ENCODE results near the gene TXNRD1.
"Not testable (repeated sequence)": the region's sequence is repeated elsewhere in the genome, so short reads cannot be mapped to it uniquely, and the experiment has no call there.

Gene TXNRD1

DNA sequence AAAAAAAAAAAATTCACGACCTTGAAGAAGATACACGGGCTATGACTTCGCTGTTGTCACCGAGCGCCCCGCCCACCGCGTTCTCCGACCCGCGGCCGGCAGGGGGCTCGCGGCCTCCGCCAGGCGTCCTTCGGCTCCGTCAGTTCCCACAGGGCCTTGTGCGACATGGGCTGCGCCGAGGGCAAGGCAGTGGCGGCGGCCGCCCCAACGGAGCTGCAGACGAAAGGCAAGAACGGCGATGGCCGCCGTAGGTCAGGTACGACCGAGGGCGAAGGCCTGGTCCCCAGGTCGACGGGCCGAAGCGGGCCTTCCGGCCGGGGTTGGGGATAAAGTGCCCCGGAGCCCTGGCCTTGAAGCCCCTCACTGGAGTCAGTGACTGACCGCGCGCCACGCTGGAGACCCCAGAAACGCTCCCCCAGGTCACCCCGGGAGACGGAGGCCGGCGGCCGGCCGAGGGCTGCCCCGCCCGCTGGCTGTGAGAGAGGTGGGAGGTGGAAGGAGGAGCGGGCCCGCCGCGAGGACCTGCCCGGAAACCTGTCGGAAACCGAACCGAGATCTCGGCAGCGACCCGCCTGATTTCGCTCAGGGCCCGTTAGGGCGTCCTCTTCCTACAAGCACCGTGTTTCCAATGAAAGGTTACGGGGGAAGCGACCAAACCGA, at the start of gene TXNRD1:
Gene TXNRD1, plus strand, starts transcription at position 142 of the 660 bp plus-strand sequence. Its CDS starts 24 bp downstream, at position 166.
- DNase-seq, result no peak

DNA sequence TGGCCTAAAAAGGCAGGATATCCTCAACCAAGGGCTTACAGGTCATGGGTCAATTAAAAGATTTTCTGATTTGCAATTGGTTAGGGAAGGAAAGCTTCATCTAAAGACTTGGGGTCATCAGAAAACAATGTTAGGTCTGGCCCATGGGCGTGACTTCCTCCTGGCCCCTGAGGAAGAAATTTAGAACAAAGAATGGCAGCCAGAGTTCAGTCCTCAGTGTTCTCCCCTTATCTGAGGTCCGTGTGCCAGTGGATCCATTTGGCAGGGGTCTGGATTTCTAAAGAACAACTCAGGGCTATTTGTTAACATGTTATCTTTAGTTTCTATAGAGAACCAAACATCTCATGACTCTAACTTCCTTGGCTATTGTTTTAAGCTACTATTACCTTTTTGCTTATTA, 49.8 kb upstream of the TXNRD1 start:
- DNase-seq, result no peak

DNA sequence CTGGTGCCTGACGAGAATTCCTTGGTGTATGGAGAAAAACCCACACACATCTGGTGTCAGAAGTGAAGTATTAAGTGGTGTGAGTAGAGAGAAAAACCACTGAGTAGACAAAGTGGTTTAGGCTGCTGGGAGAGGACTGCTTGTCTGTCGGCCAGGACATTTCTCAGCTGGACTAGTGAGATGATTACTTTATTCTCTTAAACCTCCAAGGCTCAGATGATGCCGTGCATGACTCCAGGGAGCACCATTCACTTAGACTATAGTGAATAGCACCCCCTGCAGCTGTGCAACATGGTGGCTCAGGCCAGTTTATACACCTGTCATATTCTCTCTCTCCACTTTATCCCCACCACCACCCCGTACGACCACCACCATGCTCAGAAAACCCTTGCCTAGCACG, 49.1 kb upstream of the TXNRD1 start:
- DNase-seq, result no peak

DNA sequence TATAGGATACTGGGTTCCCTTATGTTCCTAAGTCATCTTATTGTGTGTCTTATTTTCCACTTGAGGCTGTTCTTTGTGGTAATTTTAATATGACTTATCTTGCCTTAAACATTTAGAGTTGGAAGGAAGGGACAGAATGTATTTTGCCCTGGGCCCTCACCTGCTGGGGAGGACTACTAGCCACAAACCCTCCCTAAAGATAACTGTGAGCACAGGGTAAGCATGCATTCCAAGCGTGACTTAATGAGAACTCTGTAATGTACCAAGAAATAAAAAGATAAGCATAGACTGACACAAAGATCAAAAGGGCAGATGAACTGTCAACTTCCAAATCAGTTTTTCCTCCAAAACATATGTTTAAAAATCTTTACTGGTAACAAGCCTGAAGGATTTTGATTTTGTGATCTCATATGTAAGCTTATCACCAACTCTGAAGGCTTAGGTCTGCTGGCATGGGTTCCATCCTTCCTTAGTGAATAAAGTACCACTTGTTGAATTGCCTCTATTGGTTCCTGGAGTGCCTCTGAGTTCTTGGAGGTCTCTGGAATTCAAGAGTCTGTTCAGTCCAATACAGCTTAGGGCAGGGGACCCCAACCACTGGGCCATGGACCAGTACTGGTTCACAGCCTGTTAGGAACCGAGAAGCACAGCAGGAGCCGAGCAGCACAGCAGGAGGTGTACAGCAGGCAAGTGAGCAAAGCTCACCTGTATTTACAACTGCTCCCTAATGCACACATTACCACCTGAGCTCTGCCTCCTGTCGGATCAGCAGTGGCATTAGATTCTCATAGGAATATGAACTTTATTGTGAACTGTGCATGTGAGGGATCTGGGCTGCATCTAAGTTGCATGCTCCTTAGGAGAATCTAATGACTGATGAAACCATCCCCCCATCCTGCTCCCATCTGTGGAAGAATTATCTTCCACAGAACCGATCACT, 47.8 kb upstream of the TXNRD1 start:
- no peak for DNase-seq

DNA sequence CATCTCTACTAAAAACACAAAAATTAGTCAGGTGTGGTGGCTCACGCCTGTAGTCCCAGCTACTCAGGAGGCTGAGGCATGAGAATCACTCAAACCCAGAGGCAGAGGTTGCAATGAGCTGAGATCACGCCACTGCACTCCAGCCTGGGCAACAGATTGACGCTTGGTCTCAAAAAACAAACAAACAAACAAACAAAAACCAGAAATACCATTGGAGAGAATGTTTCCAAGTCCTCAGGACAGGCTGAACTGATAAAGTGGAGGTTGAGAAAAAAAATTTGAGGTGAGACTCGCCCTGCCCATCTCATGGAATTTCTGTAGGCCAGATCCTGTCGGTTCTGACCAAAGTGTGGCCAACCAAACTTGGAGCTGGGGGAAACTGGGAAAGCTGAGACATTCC, 47.0 kb upstream of the TXNRD1 start:
- DNase-seq, result no peak

DNA sequence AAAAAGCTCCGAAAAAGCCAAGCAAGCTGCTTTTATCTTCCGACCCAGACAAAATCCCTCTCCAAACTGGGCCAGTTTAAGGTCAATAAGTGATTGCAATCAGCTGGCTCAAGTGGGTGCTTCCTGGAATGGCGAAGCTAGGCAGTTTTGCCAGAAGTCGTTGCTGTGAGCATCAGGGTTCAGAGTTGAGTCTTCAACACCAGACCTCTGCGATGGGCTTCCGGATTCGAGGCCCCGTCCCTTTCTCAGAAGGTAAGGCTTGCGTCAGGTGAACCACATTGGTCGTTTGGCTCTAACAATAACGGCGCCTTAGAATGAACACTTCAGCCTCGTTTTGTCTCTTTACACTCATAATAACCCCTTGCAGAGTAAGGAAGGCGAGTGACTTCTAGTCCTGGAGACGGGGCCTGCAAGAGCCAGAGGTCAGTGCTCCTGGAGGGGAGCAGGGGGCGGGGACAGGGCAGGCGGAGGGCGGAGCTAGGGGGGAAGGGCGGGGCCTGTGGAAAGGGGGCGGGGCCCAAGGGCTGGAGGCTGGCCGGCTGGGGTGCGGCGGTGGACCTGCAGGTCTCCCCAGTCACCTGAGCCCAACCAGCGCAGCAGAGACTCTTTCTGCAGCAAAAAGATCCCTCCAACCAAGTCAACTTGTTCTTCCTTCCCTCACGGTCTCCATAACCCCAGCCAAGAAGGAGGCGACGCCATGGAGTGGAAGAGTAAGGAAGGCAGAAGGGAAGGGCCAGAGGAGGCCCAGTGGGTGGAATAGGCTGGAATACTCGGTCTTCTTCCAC, 43.6 kb upstream of the TXNRD1 start:
- DNase-seq, result no peak

DNA sequence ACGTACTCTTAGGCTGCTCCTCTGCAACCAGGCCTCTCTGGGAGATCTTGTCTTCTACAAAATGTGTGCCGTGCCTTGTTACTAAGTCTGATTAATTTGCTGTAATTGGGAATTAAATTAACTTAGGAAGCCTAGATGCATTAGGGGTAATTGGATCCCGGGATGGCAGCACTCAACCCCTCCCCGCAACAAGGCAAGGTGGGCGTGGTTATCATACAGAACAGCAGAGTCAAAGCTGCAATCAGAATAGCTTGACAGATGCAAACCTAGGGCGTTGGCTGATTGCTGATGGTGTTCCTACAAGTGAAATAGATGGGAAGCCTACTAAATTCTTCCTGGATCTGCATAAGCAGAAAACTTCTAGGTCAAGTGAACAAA, 43.0 kb upstream of the TXNRD1 start:
- DNase-seq, result no peak

DNA sequence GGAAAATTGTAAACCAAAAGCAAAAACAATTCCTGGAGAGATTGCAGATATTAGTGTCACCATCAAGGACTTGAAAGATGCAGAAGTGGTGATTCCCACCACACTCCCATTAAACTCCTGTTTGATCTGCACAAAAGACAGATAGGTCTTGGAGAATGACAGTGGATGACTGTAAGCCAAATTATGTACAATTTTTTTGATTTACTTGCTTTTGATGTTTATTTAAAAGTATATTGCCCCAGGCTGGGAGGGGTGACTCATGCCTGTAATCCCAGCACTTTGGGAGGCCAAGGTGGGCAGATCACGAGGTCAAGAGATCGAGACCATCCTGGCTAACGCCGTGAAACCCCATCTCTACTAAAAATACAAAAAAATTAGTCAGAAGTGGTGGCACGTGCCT, 41.8 kb upstream of the TXNRD1 start:
- DNase-seq, result not testable (repeated sequence)

DNA sequence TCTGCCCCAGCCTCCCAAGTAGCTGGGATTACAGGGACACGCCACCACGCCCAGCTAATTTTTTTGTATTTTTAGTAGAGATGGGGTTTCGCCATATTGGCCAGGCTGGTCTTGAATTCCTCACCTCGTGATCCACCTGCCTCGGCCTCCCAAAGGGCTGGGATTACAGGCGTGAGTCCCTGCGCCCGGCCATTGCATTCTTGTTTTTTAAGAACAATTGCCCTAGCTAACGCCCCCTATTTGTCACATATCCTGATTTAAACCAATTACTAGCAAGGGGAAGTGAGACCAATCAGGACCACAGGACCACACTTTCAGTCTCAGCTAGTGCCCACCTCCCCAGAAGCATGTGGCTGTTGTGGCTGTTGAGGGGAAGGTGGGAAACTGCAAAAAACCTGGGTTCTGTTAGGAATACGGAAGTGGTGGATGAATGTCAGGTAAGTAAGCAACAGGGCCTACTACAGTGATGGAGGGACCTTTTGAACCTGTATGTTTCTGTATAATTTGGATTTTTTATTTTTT, 39.8 kb upstream of the TXNRD1 start:
- DNase-seq, result no peak

DNA sequence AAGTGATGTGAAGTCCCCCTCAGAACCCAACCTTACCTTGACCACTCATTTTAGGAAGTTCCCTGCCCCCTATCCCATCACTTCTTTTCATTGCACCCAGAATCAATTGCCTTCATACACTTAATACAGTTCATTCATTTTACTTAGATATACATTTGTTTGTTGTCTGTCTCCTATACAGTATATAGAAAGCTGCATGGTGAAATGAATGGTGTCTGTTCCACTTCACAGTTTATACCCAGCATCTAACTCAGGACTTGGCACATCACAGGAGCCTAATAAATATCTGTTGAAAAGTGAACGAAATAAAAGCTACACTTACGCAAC, 38.3 kb upstream of the TXNRD1 start:
- DNase-seq, result no peak

DNA sequence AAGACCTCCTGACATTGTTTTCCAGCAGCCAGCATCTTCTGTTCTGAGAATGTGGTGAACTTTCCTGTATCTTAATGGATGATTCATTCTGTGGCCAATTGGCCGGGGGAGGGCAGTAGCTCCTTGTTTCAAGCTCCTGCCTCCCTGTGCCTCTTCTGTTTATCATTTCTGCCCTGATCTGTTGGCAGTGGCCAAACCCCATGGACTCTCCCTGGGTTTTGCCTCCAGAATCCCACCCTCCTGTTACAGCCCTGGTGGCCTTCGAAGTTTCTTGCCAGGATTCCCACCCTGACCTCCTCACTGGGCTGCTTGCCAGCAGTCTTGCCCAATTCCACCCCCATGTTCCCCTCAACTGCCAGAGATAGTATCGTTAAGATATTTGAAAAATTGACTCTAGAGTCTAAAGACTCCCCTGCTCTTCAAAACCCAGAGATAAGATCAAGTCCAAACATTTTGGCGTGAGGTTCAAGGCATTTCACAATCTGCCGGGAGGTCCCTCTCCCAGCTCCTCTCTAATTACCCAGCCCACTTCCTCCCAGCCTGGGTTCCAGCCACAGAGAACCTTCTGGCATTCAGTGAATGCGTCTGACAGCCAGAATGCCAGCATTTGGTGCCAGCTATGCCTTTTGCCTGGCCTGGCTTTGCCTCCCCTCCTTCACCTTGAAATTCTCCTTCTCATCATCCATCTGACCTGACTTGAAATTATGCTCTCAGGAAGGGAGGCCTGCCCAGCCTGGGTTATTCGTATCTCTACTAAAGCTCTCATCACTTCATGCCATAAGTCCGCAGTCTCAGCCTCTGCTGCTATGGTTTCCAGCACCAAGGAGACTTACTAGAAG, 37.7 kb upstream of the TXNRD1 start:
- no peak for DNase-seq

DNA sequence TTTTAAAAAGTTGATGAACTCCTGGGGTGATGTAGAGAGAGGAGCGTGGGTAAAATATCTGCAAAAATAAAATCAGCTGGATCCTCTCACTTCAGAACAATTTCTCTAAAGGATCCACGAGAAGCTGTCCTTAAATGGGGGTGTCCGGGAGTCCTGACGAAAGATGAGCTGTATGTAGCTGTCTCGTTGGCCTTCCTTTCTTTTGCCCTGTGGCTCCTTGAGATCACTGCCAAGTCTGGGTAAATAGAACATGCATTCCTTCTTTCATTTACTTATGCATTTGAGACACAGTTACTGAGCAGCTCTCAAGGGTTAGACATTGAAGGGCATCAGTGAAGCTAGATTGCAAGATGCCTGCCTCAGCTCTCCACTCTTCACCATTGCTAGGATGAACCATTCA, 35.2 kb upstream of the TXNRD1 start:
- DNase-seq, result no peak

DNA sequence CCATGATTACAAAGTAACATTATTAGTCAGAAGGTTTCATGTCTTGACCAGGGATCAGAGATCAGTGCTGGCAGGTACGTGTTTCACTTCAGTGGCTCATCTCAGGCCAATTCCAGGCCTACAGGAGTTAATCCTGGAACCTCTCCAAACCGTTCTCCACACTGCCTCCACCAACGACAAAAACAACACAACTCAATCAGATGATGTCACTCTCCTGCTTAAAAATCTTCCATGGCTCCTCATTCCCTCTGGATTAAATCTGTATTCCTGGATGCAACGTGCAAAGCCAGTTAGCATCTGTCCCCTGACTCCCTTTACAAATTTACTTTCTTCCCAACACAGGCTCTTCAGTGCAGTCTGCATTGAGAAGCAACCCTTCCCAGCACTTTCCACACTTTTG, 34.3 kb upstream of the TXNRD1 start:
- no peak for DNase-seq

DNA sequence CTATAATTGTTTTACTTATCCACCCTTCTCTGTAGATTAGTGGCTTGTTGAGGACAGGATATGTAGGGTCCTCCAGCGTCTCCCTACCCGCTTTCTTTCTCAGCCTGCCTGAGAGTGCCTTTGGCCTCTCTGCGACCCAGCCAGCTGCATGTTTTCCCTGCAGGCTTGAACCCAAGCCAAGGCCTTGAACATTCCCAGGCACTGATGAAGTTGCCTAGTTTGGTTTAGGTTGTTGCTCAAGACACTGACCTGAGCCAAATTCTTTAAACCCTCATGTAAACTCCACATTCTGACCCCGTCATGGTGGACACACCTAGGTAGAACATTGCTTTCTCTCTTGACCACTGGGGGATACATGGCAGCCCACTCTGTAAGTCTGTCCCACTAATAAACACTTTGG, 33.4 kb upstream of the TXNRD1 start:
- DNase-seq, result no peak

DNA sequence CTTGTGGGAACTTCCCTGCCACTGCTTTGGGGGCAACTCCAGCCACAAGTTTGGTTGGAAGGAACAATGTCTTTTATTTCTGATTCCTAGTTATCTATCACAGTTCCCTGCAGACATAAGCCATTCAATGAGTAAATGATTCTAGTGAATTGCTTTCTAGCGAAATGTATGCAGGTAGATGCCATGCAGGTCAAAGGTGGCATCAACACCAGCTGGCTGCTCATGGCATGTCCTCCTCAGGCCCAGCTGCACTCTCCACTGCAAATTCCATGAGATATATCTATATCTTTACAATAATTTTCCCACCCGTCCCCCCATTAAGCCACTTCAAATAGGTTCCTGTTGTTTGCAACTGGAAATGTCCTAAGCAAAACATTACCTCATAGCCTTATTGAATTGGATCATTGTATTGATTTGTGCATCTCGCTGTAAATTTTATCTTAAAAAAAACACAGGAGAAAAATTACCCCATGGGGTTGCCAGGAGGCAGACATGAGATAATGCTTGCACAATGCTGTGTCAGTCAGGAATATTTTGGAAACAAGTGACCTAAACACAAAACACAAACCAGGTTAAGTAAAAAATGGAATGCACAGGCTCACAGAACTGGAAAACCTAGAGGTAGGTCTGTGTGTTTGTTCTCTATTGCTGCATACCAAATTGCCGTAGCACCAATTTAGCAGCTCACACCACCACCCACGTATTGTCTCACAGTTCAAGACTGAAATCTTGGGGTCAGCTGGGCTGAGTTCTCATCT, 32.8 kb upstream of the TXNRD1 start:
- DNase-seq, result no peak

DNA sequence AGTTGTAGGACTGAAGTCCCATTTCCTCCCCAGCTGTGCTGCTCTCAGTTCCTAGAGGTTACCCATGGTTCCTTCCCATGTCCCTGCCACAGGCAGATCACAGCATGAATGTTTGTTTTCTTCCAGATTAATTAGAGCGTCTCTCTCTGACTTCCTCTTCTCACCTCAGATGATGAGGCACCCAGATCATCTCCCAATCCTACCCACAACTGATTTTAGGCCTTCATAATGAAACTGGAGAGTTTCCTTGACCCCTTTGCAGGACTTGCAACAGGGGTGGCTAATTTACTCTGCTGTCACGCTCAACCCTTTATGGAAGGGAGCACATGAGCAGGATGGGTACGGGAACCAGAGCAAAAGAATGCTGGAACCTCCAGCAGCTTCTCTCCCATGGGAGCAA, 32.1 kb upstream of the TXNRD1 start:
- no peak for DNase-seq

DNA sequence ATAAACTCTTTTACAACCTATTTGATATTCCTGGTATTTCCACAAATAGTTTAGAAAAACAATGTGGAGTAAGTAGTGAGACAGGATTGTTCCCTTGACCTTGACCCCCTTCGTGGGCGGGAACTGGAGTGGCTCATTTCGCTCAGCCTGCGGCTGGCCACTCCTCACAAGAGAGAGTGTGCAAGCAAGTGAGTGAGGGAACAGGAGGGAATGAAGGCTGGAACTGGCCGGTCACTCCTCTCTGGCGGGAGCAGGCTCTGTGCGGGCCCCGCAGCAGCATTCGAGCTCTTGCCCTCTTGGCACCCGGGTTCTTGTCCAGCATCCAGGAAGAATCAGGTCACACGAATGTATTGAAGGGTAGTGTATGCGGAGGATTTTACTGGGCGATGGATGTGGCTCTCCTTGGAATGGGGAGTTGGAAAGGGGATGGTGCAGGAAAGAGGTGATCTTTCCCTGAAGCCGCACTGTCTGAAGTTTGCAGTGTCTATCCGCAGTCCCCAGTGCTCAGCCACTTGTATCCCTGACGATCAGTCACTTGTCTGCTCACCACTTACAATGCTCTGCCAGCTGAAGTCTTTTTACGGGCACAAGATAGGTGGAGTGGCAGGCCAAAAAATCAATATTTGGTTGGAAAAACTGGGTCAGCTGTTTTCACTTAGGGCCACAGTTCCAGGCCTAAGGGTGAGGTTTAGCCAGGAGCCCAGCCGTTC, 28.0 kb upstream of the TXNRD1 start:
- no peak for DNase-seq

DNA sequence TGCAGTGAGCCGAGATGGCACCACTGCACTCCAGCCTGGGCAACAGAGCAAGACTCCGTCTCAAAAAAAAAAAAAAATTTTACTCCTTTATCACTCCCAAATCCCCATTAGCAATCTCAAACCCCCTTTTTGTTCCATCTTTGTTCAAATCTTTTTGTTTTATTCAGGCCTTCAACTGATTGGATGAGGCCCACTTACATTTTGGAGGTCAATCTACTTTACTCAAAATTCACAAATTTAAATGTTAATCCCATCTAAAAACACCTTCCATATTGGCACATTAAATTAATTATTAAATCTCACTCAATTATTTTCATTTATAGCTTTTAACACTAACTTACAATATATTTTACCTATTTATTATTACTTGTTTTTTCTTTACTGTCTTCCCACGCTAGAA, 27.0 kb upstream of the TXNRD1 start:
- DNase-seq, result no peak

DNA sequence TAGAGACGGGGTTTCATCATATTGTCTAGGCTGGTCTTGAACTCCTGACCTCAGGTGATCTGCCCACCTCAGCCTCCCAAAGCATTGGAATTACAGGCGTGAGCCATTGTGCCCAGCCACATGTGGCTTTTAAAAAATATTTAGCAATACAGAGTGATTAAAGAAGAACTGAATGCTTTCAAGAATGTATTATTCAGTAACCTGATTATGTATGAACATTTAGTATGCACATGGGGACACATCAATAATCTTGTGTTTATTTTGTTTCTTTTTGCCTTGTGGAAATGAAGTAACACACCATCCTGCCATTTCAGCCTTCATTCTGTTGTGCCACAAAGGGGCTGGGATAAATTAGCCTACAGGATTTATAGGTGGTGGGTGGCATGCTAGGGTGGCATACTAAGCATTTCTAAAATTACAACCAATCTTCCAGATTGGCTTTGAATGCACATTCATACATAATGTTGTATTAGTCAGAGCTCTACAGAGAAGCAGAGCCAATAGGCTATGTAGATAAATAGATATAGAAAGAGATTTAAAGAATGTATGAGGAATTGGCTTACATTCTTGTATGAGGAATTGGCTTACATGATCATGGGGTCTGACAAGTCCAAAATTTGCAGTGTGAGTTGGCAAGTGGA, 25.5 kb upstream of the TXNRD1 start:
- no peak for DNase-seq

DNA sequence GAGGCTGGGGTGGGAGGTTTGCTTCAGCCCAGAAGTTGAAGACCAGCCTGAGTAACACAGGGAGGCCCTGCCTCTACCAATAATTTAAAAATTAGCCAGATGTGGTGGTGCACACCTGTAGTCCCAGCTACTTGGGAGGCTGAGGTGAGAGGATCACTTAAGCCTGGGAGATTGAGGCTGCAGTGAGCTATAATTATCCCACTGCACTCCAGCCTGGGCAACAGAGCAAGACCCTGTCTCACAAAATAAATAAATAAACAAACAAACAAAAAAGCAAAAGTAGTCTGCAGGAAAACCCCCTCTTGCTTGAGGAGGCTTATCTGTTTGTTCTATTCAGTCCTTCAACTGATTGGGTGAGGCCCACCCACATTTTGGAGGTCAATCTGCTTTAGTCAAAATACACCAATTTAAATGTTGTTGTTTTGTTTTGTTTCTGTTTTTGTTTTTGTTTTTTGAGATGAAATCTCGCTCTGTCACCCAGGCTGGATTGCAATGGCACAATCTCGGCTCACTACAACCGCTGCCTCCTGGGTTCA, 24.9 kb upstream of the TXNRD1 start:
- DNase-seq, result no peak
